ENCODE measurements around the gene TEX2. TPM values are rescaled to one million over a fixed set of nuclear protein-coding genes. Genes with fewer than 3 reads are reported as not detected.
A peak's percentile ranks its signal among the peaks of the same experiment; 100 is the strongest.

The TEX2 gene
- total RNA-seq, 2 experiments from 2014 or later: 18.5 to 19.8 TPM

DNA sequence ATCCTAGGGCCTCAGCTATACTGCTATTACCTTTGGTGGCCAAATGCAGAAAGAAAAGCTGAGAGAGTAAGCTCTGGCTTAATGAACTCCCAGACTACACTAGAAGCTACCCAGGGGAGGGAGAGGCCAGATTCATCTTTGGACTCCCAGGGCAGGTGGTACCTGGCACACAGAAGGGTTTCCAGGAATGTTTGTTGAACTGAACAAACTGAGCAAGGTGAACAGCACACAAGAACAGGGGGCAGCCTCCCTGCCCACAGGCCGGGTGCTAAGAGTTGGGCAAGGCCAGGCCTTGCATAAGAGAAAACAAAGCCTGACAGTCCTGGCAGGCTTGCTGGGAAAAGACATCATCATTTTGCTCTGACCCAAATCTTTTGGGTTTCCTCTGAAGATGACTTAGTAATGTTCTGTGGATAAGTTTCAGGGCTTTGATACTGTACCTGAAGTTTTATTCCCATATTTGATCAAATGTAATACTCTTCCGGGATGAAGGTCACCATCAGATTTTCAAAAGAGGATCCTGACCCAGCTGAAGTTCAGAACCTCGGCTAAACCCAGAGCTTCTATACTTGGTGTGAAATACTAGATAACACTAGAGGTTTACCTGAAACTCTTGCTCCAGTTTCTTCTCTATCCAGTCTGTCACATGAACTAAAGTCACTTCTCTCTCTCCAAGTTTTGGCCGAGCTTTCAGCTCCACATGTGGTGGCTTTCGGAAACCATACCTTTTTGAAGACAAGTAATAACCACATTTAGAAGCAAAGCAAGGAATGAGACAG, 112.6 kb downstream of the TEX2 start:
- H3K4me3 Mint-ChIP-seq: no peak overlapping the region
- no peak for DNase-seq
- peaks cover 21% of the 10 kb centered on the region for H3K4me1 Mint-ChIP-seq
- no peaks in the 10 kb centered on the region for H3K27me3 Mint-ChIP-seq
- no peak overlapping the region for H3K27ac Mint-ChIP-seq
- no peaks in the 10 kb centered on the region for H3K9me3 Mint-ChIP-seq
- peaks cover 22% of the 10 kb centered on the region for H3K36me3 Mint-ChIP-seq

DNA sequence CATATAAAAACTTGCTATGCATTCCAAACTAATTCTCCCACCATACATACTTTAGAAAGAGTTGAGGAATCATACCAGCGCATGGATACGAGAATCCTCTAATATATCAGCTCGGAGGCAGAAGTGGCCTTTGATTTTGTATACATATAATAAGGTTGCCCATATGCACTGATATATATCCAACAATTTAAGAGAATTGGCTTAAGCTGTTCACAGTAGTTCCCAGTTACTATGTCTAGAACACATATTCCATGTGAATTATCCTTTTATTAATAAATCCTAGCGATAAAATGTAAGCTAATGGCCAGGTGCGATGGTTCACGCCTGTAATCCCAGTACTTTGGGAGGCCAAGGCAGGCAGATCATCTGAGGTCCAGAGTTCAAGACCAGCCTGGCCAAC, 113.9 kb downstream of the TEX2 start:
- Mint-ChIP-seq H3K9me3 (no peaks in the 10 kb centered on the region), H3K4me1 (peaks cover 26% of the 10 kb centered on the region), H3K36me3 (peaks cover 22% of the 10 kb centered on the region), H3K27me3 (no peaks in the 10 kb centered on the region), H3K4me3 (no peak overlapping the region), H3K27ac (no peak overlapping the region)
- DNase-seq: no peak

DNA sequence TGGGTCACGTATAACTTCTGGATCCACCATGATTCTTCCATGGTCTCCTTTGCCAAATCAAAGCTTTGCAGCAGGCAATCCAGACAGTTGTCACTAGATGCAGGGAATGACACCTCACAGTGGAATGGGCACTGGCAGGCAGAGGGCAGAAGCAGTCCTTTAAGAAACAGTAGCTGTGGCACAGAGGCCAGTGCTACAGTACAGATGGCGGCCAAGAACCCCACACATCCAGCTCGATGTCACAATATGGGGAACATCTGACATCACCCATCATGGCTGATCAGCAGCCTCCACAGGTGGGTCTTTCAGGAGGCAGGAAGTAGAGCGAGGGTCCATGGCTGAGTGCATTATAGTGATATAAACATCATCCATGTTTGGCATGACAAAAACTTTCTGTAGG, 114.4 kb downstream of the TEX2 start:
- H3K36me3 Mint-ChIP-seq: peaks cover 22% of the 10 kb centered on the region
- H3K4me3 Mint-ChIP-seq: peak overlapping the region; percentile 51
- no peak for DNase-seq
- H3K9me3 Mint-ChIP-seq: no peaks in the 10 kb centered on the region
- H3K27me3 Mint-ChIP-seq: no peaks in the 10 kb centered on the region
- peaks cover 26% of the 10 kb centered on the region for H3K4me1 Mint-ChIP-seq
- H3K27ac Mint-ChIP-seq: no peak overlapping the region

DNA sequence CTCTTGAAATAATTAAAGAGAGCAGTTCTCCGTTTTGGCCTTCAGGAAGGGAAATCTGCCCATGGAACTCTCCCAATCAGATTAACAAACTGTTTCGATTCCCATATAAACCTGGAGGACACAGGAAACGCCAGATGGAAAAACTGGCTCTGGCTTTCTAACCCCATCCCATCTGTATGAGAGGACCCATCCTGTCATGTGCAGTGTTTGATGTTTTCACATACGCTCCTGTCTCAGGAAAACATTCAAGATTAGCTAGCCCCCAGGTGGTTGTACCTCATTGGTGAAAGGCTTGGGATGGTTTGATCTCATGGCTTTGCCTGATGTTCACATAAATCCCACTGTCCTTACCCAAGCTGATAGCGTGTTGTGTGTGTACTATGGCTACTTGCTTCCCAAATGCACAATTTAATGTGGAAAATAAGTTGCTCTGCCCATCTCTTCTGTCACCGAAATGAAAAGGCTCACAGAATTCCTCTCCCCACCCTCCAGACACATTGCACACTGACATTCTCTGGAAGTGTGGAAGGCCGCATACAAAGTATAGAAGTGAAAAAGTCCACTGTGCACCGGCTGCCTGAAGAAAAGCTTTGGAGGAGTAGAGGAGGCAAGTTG, 114.9 kb downstream of the TEX2 start:
- H3K9me3 Mint-ChIP-seq: no peaks in the 10 kb centered on the region
- H3K27ac Mint-ChIP-seq: no peak overlapping the region
- H3K4me3 Mint-ChIP-seq: peak overlapping the region; percentile 51
- no peak for DNase-seq
- H3K36me3 Mint-ChIP-seq: peaks cover 19% of the 10 kb centered on the region
- peaks cover 26% of the 10 kb centered on the region for H3K4me1 Mint-ChIP-seq
- no peaks in the 10 kb centered on the region for H3K27me3 Mint-ChIP-seq

DNA sequence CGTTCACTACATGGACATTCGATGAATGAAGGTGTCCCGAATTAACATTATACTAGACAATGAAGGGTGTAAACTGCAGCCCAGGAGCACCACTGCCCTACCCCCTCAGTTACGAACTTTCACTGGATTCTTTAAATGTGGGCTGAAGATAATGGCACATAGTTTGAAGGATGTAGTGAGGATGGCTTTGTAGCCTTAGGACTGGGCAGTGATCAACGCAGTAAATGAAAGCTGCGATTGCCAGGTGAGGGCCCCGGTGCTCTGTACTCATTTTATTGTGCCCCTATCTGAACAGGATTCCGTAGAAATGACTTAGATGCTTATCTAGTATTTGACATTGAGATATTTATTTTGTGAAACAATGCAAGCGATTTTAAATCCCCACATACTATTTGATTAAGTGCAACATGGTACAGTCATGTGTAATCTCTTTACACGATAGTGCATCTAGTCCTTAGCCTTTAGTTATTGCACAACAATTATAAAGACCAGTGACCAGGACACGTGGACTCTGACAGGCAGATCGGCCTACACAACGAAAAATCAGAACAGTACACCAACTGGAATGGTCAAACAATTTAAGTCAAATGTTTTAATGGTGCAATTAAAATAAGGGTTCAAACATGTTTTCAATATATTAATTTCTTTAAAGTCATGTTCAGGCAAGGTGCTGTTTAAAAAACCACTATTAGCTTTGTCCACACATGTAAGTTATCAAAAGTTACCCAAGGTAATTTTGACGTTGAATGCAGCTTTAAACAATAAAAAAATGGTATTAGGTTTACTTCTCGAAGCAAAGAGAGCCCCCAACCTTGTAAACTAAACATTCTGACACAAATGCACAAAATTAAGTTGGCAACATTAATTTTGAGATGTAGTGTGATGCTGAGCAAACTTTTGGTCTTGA, 115.7 kb downstream of the TEX2 start:
- Mint-ChIP-seq H3K9me3 (no peaks in the 10 kb centered on the region), H3K4me3 (peak overlapping the region; percentile 51), H3K27me3 (no peaks in the 10 kb centered on the region), H3K4me1 (peaks cover 26% of the 10 kb centered on the region), H3K36me3 (peaks cover 13% of the 10 kb centered on the region), H3K27ac (no peak overlapping the region)
- peak; percentile 3 for DNase-seq

DNA sequence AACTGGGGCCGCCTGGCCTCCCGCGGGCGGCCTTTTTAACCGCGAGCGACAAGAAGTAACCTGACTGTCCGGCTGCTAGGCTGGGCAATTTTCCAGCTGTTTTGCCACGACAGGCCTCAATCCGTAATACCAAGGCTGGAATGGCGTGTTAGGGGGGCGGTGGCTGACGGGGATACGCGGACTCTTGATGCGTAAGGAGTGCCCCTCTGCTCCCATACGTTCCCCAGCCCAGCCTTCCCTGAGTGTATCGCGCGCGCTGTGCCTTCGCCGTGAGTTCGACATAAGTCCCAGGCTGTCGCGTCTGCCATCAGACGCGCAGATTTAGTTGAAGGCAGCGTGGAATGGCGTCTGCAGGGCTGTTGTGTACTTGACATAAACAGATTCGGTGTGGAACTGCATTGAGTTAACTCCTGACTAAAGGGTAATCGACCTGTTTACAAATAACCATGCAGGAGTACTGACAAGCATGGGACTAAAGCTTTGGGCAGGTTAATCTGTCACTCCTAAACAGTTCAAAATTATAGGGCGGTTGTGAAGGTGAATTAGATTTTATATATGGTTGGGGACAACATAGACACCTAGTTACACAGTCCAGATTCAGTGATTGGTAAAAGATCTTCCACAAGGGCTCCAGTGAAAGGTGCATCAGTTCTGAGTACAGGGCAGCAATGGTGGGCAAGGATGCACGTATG, 116.5 kb downstream of the TEX2 start:
- no peaks in the 10 kb centered on the region for H3K27me3 Mint-ChIP-seq

DNA sequence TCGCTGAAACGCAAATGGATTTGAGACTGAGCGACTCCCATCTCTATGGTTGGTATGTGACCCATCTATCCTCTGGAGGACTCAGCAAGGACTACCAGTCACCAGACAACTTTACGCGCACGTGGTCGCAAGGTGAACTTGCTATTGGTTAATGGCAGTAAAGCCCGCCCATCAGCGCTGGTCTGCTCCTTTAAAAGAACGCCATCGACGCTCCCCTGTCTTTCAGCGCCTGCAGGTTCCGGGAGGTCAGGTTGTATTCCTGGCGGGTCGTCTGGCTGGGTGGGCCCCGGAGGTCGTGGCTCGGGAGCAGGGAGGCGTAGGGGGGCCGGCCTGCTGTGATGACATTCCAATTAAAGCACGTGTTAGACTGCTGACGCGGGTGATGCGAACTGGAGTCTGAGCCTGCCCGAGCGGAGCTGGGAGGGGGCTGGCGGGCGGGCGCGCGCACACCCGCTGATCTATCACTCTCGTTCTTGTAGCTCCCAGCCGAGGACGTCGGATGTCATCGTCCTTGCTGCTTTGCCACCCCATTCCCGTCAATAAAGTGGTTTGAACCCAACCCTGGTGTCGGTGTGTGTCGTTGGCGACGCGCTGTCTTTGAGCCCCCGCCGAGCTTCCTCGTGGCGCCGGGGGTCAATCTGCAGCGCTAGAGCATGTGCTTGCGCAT, 117.2 kb downstream of the TEX2 start:
- Mint-ChIP-seq H3K27ac (no peak overlapping the region), H3K4me3 (no peak overlapping the region)

More for the DNA sequence above, 116.5 kb downstream of the TEX2 start:
- H3K27ac Mint-ChIP-seq: no peak overlapping the region
- H3K36me3 Mint-ChIP-seq: peaks cover 13% of the 10 kb centered on the region
- DNase-seq: peak; percentile 38
- no peaks in the 10 kb centered on the region for H3K9me3 Mint-ChIP-seq
- no peak overlapping the region for H3K4me3 Mint-ChIP-seq
- H3K4me1 Mint-ChIP-seq: peaks cover 26% of the 10 kb centered on the region

GRCh38 chr17:64145375-64145750, 117.7 kb downstream of the TEX2 start:
- peaks cover 13% of the 10 kb centered on the region for H3K36me3 Mint-ChIP-seq
- no peak overlapping the region for H3K4me3 Mint-ChIP-seq
- H3K4me1 Mint-ChIP-seq: peaks cover 26% of the 10 kb centered on the region
- H3K27ac Mint-ChIP-seq: no peak overlapping the region
- DNase-seq: no peak
- no peaks in the 10 kb centered on the region for H3K27me3 Mint-ChIP-seq
- H3K9me3 Mint-ChIP-seq: no peaks in the 10 kb centered on the region

More for the DNA sequence above, 117.2 kb downstream of the TEX2 start:
- peaks cover 13% of the 10 kb centered on the region for H3K36me3 Mint-ChIP-seq
- H3K27me3 Mint-ChIP-seq: no peaks in the 10 kb centered on the region
- H3K9me3 Mint-ChIP-seq: no peaks in the 10 kb centered on the region
- DNase-seq: peak; percentile 92
- H3K4me1 Mint-ChIP-seq: peaks cover 26% of the 10 kb centered on the region

DNA sequence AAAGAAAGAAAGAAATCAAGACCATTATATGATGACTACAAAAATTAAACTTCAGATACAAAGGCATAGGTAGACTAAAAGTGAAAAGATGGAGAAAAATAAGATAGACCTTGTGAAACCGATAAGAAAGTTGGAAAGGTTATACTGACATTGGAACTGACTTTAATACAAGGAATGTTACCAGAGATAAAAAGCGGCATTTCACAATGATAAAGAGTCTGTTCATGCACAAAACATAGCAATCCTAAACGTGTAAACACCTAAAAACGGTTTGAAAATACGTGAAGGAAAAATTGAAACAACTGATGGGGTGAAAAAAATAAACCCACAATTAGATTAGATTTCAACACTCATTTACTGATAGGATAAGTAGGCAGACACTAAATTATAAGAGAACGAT, 123.5 kb downstream of the TEX2 start:
- Mint-ChIP-seq H3K27ac (no peak overlapping the region), H3K4me3 (no peak overlapping the region)

GRCh38 chr17:64138441-64138840, 124.6 kb downstream of the TEX2 start:
- no peaks in the 10 kb centered on the region for H3K27me3 Mint-ChIP-seq
- H3K36me3 Mint-ChIP-seq: no peaks in the 10 kb centered on the region
- H3K4me3 Mint-ChIP-seq: no peak overlapping the region
- DNase-seq: no peak
- no peaks in the 10 kb centered on the region for H3K4me1 Mint-ChIP-seq
- H3K27ac Mint-ChIP-seq: no peak overlapping the region
- H3K9me3 Mint-ChIP-seq: no peaks in the 10 kb centered on the region

More for the DNA sequence above, 123.5 kb downstream of the TEX2 start:
- no peaks in the 10 kb centered on the region for H3K4me1 Mint-ChIP-seq
- H3K9me3 Mint-ChIP-seq: no peaks in the 10 kb centered on the region
- no peaks in the 10 kb centered on the region for H3K27me3 Mint-ChIP-seq
- no peaks in the 10 kb centered on the region for H3K36me3 Mint-ChIP-seq
- DNase-seq: no peak

GRCh38 chr17:64135000-64135399, 128.1 kb downstream of the TEX2 start:
- Mint-ChIP-seq H3K27me3 (no peaks in the 10 kb centered on the region), H3K4me1 (peaks cover 18% of the 10 kb centered on the region), H3K4me3 (no peak overlapping the region), H3K9me3 (no peaks in the 10 kb centered on the region), H3K36me3 (no peaks in the 10 kb centered on the region), H3K27ac (no peak overlapping the region)
- no peak for DNase-seq

- H3K9me3 Mint-ChIP-seq: no peaks in the 10 kb centered on the region
Observed at GRCh38 chr17:64134216-64134970, 128.7 kb downstream of the TEX2 start.

GRCh38 chr17:64133546-64134215, 129.4 kb downstream of the TEX2 start:
- Mint-ChIP-seq H3K4me3 (no peak overlapping the region), H3K9me3 (no peaks in the 10 kb centered on the region), H3K4me1 (peaks cover 23% of the 10 kb centered on the region), H3K36me3 (no peaks in the 10 kb centered on the region), H3K27me3 (no peaks in the 10 kb centered on the region), H3K27ac (no peak overlapping the region)
- no peak for DNase-seq

More at GRCh38 chr17:64134216-64134970, 128.7 kb downstream of the TEX2 start:
- Mint-ChIP-seq H3K4me1 (peaks cover 18% of the 10 kb centered on the region), H3K27me3 (no peaks in the 10 kb centered on the region), H3K4me3 (no peak overlapping the region), H3K36me3 (no peaks in the 10 kb centered on the region), H3K27ac (no peak overlapping the region)
- DNase-seq: no peak

All from activated naive CD8-positive, alpha-beta T cell treated with anti-CD3 and anti-CD28 coated beads for 36 hours (primary cell).